Common myeloid progenitor, CD34-positive (primary cell): ENCODE data around the gene CEACAM18.

Source experiments
- CTCF ChIA-PET: fragments of 350-600 bp; sonication (Branson Sonifier 250); formaldehyde crosslinking; loops from one replicate; lab custom pipeline; 2021; ENCODE audit warnings: antibody characterized with exemption; lab: Charles Lee
- POLR2A ChIA-PET: fragments of 350-600 bp; sonication (Branson Sonifier 250); formaldehyde crosslinking; loops from one replicate; lab custom pipeline; 2021; ENCODE audit warnings: antibody characterized with exemption; lab: Charles Lee
- DNase-seq, 3 donors: peaks; one replicate each; pipeline versions ENCODE4 v3.0.0 to v3.0.0-alpha.2; 2013
- H3K27ac ChIP-seq, 2 experiments: 1 replicate in 1 of 2; 2 replicates in 1 of 2; pipeline ENCODE4 v1.7.0; 2013; ENCODE audit warnings: inconsistent platforms in 2 of 2, low read length in 2 of 2, mild to moderate bottlenecking in 2 of 2, low read depth in 1 of 2, moderate library complexity in 1 of 2; ENCODE audit not compliant: severe bottlenecking in 2 of 2, insufficient read depth in 1 of 2, poor library complexity in 1 of 2
- H3K27me3 ChIP-seq, 5 experiments: replicated peaks in 2 of 5; 1 replicate in 3 of 5; 2 replicates in 2 of 5; pipeline versions ENCODE4 v1.6.1 to v1.7.0; 2013; ENCODE audit warnings: low read length in 4 of 5, mild to moderate bottlenecking in 2 of 5, moderate library complexity in 2 of 5, inconsistent platforms in 1 of 5; ENCODE audit not compliant: insufficient read depth in 5 of 5, control insufficient read depth in 4 of 5
- H3K36me3 ChIP-seq, 4 experiments: 1 replicate in 2 of 4; 2 replicates in 2 of 4; pipeline versions ENCODE4 v1.6.1 to v1.7.0; 2013; ENCODE audit warnings: low read length in 3 of 4, control low read depth in 1 of 4, mild to moderate bottlenecking in 1 of 4; ENCODE audit not compliant: control insufficient read depth in 4 of 4, insufficient read depth in 4 of 4
- H3K4me1 ChIP-seq, 4 experiments: 1 replicate in 3 of 4; 2 replicates in 1 of 4; pipeline versions ENCODE4 v1.6.1 to v1.7.1; 2013; ENCODE audit warnings: low read length in 3 of 4, mild to moderate bottlenecking in 3 of 4, control low read depth in 1 of 4, inconsistent platforms in 1 of 4, moderate library complexity in 1 of 4; ENCODE audit not compliant: control insufficient read depth in 4 of 4, insufficient read depth in 4 of 4; ENCODE audit errors: control extremely low read depth in 1 of 4
- H3K4me3 ChIP-seq, 7 experiments: 1 replicate in 4 of 7; 2 replicates in 3 of 7; pipeline versions ENCODE4 v1.5.1 to v1.7.0; 2013; ENCODE audit warnings: mild to moderate bottlenecking in 7 of 7, low read length in 6 of 7, moderate library complexity in 6 of 7, inconsistent platforms in 2 of 7, low read depth in 2 of 7, control low read depth in 1 of 7; ENCODE audit not compliant: insufficient read depth in 4 of 7, control insufficient read depth in 1 of 7; ENCODE audit errors: extremely low read depth in 1 of 7
- H3K9me3 ChIP-seq, 5 experiments: 1 replicate in 4 of 5; 2 replicates in 1 of 5; pipeline versions ENCODE4 v1.6.1 to v1.7.1; 2013; ENCODE audit warnings: low read length in 4 of 5, mild to moderate bottlenecking in 2 of 5, inconsistent platforms in 1 of 5, low read depth in 1 of 5, moderate library complexity in 1 of 5; ENCODE audit not compliant: control insufficient read depth in 4 of 5, insufficient read depth in 2 of 5; ENCODE audit errors: control extremely low read depth in 1 of 5
- WGBS: methylation state at CpG from one replicate; pipeline ENCODE4 v1.1.5; 2013; ENCODE audit not compliant: insufficient coverage; 5-methylcytosine and 5-hydroxymethylcytosine counted together

Gene CEACAM18

GRCh38 chr19:51450730-51451307 is 27.5 kb upstream of the CEACAM18 start:
- Histone ChIP-seq H3K36me3 (no peaks in the 10 kb centered on the region), H3K9me3 (peaks cover 0 to 5% (median 2%) of the 10 kb centered on the region in 5 experiments), H3K27me3 (peaks cover 0 to 2% (median 0%) of the 10 kb centered on the region in 5 experiments), H3K4me3 (no peak overlapping the region), H3K4me1 (peaks cover 5 to 18% (median 15%) of the 10 kb centered on the region in 4 experiments), H3K27ac (no peak overlapping the region)
- no peak for DNase-seq
- CTCF ChIA-PET = interaction anchor here (1.1 kb wide), 1 partner anchor 33 kb away, joined by 4 read pairs; the partner anchor contains the start of gene SIGLEC10
- WGBS = 100% methylated on average over 2 of the region's 5 CpGs
- POLR2A ChIA-PET = no interaction called here

- Histone ChIP-seq H3K4me1 (peaks cover 5 to 42% (median 24%) of the 10 kb centered on the region in 4 experiments), H3K4me3 (no peak overlapping the region), H3K9me3 (no peaks in the 10 kb centered on the region), H3K27me3 (peaks cover 0 to 2% (median 0%) of the 10 kb centered on the region in 5 experiments), H3K36me3 (no peaks in the 10 kb centered on the region), H3K27ac (no peak overlapping the region)
- 86% methylated on average over 11 of the region's 11 CpGs for WGBS
- ChIA-PET CTCF (no interaction called here), POLR2A (no interaction called here)
- DNase-seq = no peak
Measured at GRCh38 chr19:51456541-51457290, 21.6 kb upstream of the CEACAM18 start.

GRCh38 chr19:51457351-51458013 is 20.9 kb upstream of the CEACAM18 start:
- DNase-seq = no peak
- Histone ChIP-seq H3K4me3 (no peak overlapping the region), H3K27ac (no peak overlapping the region), H3K36me3 (no peaks in the 10 kb centered on the region), H3K27me3 (peaks cover 0 to 2% (median 0%) of the 10 kb centered on the region in 5 experiments), H3K9me3 (no peaks in the 10 kb centered on the region), H3K4me1 (peaks cover 5 to 49% (median 30%) of the 10 kb centered on the region in 4 experiments)
- CTCF ChIA-PET = interaction anchor here (1.1 kb wide), 1 partner anchor 90 kb away, joined by 3 read pairs; no protein-coding TSS in a partner anchor
- POLR2A ChIA-PET = no interaction called here
- WGBS = 93% methylated on average over 7 of the region's 11 CpGs

GRCh38 chr19:51458051-51458645 is 20.2 kb upstream of the CEACAM18 start, which contains the start of gene SIGLEC8:
TSS of gene SIGLEC8 (minus strand) at chr19:51458454. CDS start at chr19:51458387, 67 bp downstream.
- peaks cover 0 to 2% (median 0%) of the 10 kb centered on the region in 5 experiments for H3K27me3 ChIP-seq
- ChIA-PET CTCF (interaction anchor here (1.1 kb wide), 1 partner anchor 89 kb away, joined by 3 read pairs; no protein-coding TSS in a partner anchor), POLR2A (no interaction called here)
- no peak within 1 kb of the TSS for H3K27ac ChIP-seq
- no peaks in the 10 kb centered on the region for H3K36me3 ChIP-seq
- DNase-seq = no peak
- H3K4me1 ChIP-seq = peaks cover 5 to 56% (median 32%) of the 10 kb centered on the region in 4 experiments
- no peak within 1 kb of the TSS for H3K4me3 ChIP-seq
- WGBS = 94% methylated on average over 7 of the region's 10 CpGs
- H3K9me3 ChIP-seq = no peaks in the 10 kb centered on the region

- POLR2A ChIA-PET = no interaction called here
- 77% methylated on average over 6 of the region's 14 CpGs for WGBS
- CTCF ChIA-PET = no interaction called here
- no peaks in the 10 kb centered on the region for H3K9me3 ChIP-seq
- H3K4me3 ChIP-seq = no peak overlapping the region
- peaks cover 5 to 59% (median 34%) of the 10 kb centered on the region in 4 experiments for H3K4me1 ChIP-seq
- H3K27ac ChIP-seq = no peak overlapping the region
- no peaks in the 10 kb centered on the region for H3K36me3 ChIP-seq
- H3K27me3 ChIP-seq = peaks cover 0 to 2% (median 0%) of the 10 kb centered on the region in 5 experiments
- peak; percentile 27 to 68 (median 53) for DNase-seq
Measured at GRCh38 chr19:51458899-51459505, 19.3 kb upstream of the CEACAM18 start.

GRCh38 chr19:51460164-51460992 is 18.0 kb upstream of the CEACAM18 start:
- Histone ChIP-seq H3K9me3 (no peaks in the 10 kb centered on the region), H3K4me1 (peaks cover 8 to 59% (median 36%) of the 10 kb centered on the region in 4 experiments), H3K27me3 (no peaks in the 10 kb centered on the region), H3K27ac (no peak overlapping the region), H3K36me3 (no peaks in the 10 kb centered on the region), H3K4me3 (peak overlapping the region in 6 of 7 experiments; percentile 25 to 80 (median 52))
- ChIA-PET CTCF (interaction anchor here (3.8 kb wide), 1 partner anchor 12 kb away, joined by 26 read pairs; no protein-coding TSS in a partner anchor), POLR2A (interaction anchor here (0.5 to 1.2 kb wide), 2 partner anchors 43 to 50 kb away, joined by 3 to 4 read pairs; partner anchors contain the start of gene SIGLEC10)
- 60% methylated on average over 10 of the region's 13 CpGs for WGBS
- peak; percentile 57 to 80 (median 71) for DNase-seq
